HCT116 (cell line): ENCODE measurements around the gene EIF4E3. TPM values are rescaled to one million over a fixed set of nuclear protein-coding genes. Genes with fewer than 3 reads are reported as not detected.

Source experiments
- ATAC-seq: fragments of 200-7000 bp; cut with Tn5 transposase; 2 replicates; pipeline ENCODE4 v1.9.1; 2020; ENCODE audit warnings: mild to moderate bottlenecking, moderate library complexity
- BruUV-seq: library from RNA; stranded (reverse); fragments of 400-500 nt; replicated peaks from 2 replicates; lab custom pipeline; 2021; lab: Mats Ljungman, UMichigan
- CTCF ChIA-PET: fragments of 300-600 bp; sonication (Branson Sonifier 250); formaldehyde crosslinking; loops from one replicate; lab custom pipeline; 2021; ENCODE audit warnings: antibody characterized with exemption; lab: Charles Lee
- POLR2A ChIA-PET: fragments of 300-600, 350-600 bp; sonication (Branson Sonifier 250); formaldehyde crosslinking; loops from one replicate; lab custom pipeline; 2021; ENCODE audit warnings: antibody characterized with exemption; lab: Charles Lee
- RAD21 ChIA-PET, 2 experiments: fragments of 300-600 bp; sonication (Branson Sonifier 250); formaldehyde crosslinking; loops; one replicate each; lab custom pipeline; 2023; ENCODE audit warnings: low total read pairs in 2 of 2; ENCODE audit not compliant: uncharacterized antibody in 2 of 2, unreplicated experiment in 2 of 2, low non-redundant PET in 1 of 2; lab: Charles Lee
- DNase-seq: peaks from one replicate; pipeline ENCODE4 v3.0.0-alpha.2; 2010; ENCODE audit warnings: low read depth, low spot score
- H2AFZ ChIP-seq: fragments of 200-600 bp; shearing (Covaris generic), sonication (generic); 2 replicates; pipeline ENCODE4 v1.6.1; 2017; ENCODE audit warnings: low read depth, mixed run types, mixed read lengths, antibody characterized with exemption, low read length; ENCODE audit not compliant: poor library complexity, severe bottlenecking
- H3K27ac ChIP-seq: 2 replicates; pipeline ENCODE4 v1.5.1; 2012; ENCODE audit warnings: low read depth, low read length
- H3K27me3 ChIP-seq: fragments of 200-600 bp; sonication (generic); 2 replicates; pipeline ENCODE4 v1.6.1; 2016; ENCODE audit warnings: mixed run types, low read length, mixed read lengths; ENCODE audit not compliant: insufficient read depth
- H3K36me3 ChIP-seq, 2 experiments: fragments of 200-500 bp in 1 of 2; fragments of 200-600 bp in 1 of 2; sonication (Bioruptor generic) in 1 of 2; sonication (generic) in 1 of 2; 2 replicates each; pipeline versions ENCODE4 v1.5.1 to v1.6.1; 2014 to 2016; ENCODE audit warnings: low read length in 2 of 2, inconsistent platforms in 1 of 2, mixed read lengths in 1 of 2, mixed run types in 1 of 2; ENCODE audit not compliant: insufficient read depth in 2 of 2, control insufficient read depth in 1 of 2
- H3K4me1 ChIP-seq, 2 experiments: fragments of 200-600 bp in 1 of 2; sonication (generic) in 1 of 2; 2 replicates each; pipeline versions ENCODE4 v1.5.1 to v1.6.1; 2012 to 2017; ENCODE audit warnings: low read length in 2 of 2, inconsistent platforms in 1 of 2, mild to moderate bottlenecking in 1 of 2, mixed read lengths in 1 of 2, mixed run types in 1 of 2, moderate library complexity in 1 of 2; ENCODE audit not compliant: insufficient read depth in 2 of 2, control insufficient read depth in 1 of 2
- H3K4me2 ChIP-seq: fragments of 200-600 bp; sonication (generic); 2 replicates; pipeline ENCODE4 v1.6.1; 2017; ENCODE audit warnings: mixed run types, low read length, mixed read lengths
- H3K4me3 ChIP-seq, 2 experiments: fragments of 200-600 bp in 1 of 2; sonication (generic) in 1 of 2; replicated peaks in 1 of 2; 2 replicates each; pipeline ENCODE4 v1.5.1; 2011 to 2016; ENCODE audit warnings: low read length in 2 of 2, control low read depth in 1 of 2, low read depth in 1 of 2, mild to moderate bottlenecking in 1 of 2, mixed read lengths in 1 of 2, mixed run types in 1 of 2
- H3K79me2 ChIP-seq: fragments of 200-600 bp; sonication (generic); 2 replicates; pipeline ENCODE4 v1.6.1; 2017; ENCODE audit warnings: mild to moderate bottlenecking, mixed run types, low read length, moderate library complexity, mixed read lengths; ENCODE audit not compliant: insufficient read depth
- H3K9ac ChIP-seq: fragments of 200-600 bp; sonication (generic); 2 replicates; pipeline ENCODE4 v1.6.1; 2016; ENCODE audit warnings: low read length, mixed read lengths
- H3K9me2 ChIP-seq: fragments of 200-600 bp; sonication (generic), shearing (Covaris generic); 2 replicates; pipeline ENCODE4 v1.6.1; 2017; ENCODE audit warnings: mixed run types, mild to moderate bottlenecking, moderate library complexity; ENCODE audit not compliant: insufficient read depth
- H3K9me3 ChIP-seq, 2 experiments: fragments of 200-500 bp in 1 of 2; fragments of 200-600 bp in 1 of 2; sonication (Bioruptor generic) in 1 of 2; sonication (generic) in 1 of 2; 2 replicates each; pipeline ENCODE4 v1.6.1; 2014 to 2017; ENCODE audit warnings: low read length in 2 of 2, mixed read lengths in 2 of 2, inconsistent platforms in 1 of 2, low read depth in 1 of 2, mild to moderate bottlenecking in 1 of 2, mixed run types in 1 of 2, moderate library complexity in 1 of 2; ENCODE audit not compliant: control insufficient read depth in 1 of 2, insufficient read depth in 1 of 2
- H4K20me1 ChIP-seq: fragments of 200-600 bp; sonication (generic), shearing (Covaris generic); 2 replicates; pipeline ENCODE4 v1.6.1; 2017; ENCODE audit warnings: mixed run types, mild to moderate bottlenecking, moderate library complexity; ENCODE audit not compliant: insufficient read depth
- ELF1 ChIP-seq: IDR thresholded peaks from 2 replicates; pipeline ENCODE4 v1.6.1; 2012; ENCODE audit warnings: low read depth, borderline replicate concordance
- EZH2 ChIP-seq: fragments of 200-600 bp; sonication (generic); IDR thresholded peaks from 2 replicates; pipeline ENCODE4 v1.6.1; 2017; ENCODE audit warnings: antibody characterized with exemption, mixed run types
- EZH2phosphoT487 ChIP-seq: fragments of 200-600 bp; IDR thresholded peaks from 2 replicates; pipeline ENCODE4 v1.6.1; 2018; ENCODE audit warnings: antibody characterized with exemption, borderline replicate concordance
- SIN3A ChIP-seq: IDR thresholded peaks from 2 replicates; pipeline ENCODE4 v1.6.1; 2012; ENCODE audit warnings: low read depth
- SP1 ChIP-seq: IDR thresholded peaks from 2 replicates; pipeline ENCODE4 v1.6.1; 2012; ENCODE audit warnings: low read depth
- SRF ChIP-seq: IDR thresholded peaks from 2 replicates; pipeline ENCODE4 v1.6.1; 2012; ENCODE audit warnings: low read depth
- TCF7L2 ChIP-seq: IDR thresholded peaks from 2 replicates; pipeline ENCODE4 v1.7.0; 2011; ENCODE audit warnings: borderline replicate concordance, inconsistent platforms; ENCODE audit not compliant: insufficient read depth, insufficient read length; ENCODE audit errors: extremely low read depth
- ZFX ChIP-seq: fragments of 450-650 bp; IDR thresholded peaks from 2 replicates; pipeline ENCODE4 v1.6.1; 2017
- ZNF274 ChIP-seq: fragments of 200-500 bp; sonication (Bioruptor generic); IDR thresholded peaks from 2 replicates; pipeline ENCODE4 v1.6.1; 2014; ENCODE audit warnings: mild to moderate bottlenecking, low read depth, low read length, inconsistent platforms
- intact Hi-C: fragments of 100-400 bp; cut with micrococcal nuclease; formaldehyde crosslinking; loops from 2 replicates; pipeline ENCODE4 v1.10.0; 2022
- total RNA-seq: library from RNA; stranded (reverse); gene quantifications from one replicate; pipeline ENCODE4 v1.2.1, GENCODE V29; 2021; ENCODE audit not compliant: unreplicated experiment
- TF ChIP-seq, protein P1 (sequence below): IDR thresholded peaks from 2 replicates; pipeline ENCODE4 v1.6.1; 2011; ENCODE audit warnings: mild to moderate bottlenecking, low read length, moderate library complexity; ENCODE audit not compliant: insufficient replicate concordance; ENCODE audit errors: extremely low read depth
- TF ChIP-seq, protein P2 (sequence below): IDR thresholded peaks from 2 replicates; pipeline ENCODE4 v1.6.1; 2012
- TF ChIP-seq, protein P3 (sequence below): IDR thresholded peaks from 2 replicates; pipeline ENCODE4 v1.6.1; 2012

EIF4E3 gene
- total RNA-seq, 1 experiment from 2014 or later, result 6.0 TPM

DNA sequence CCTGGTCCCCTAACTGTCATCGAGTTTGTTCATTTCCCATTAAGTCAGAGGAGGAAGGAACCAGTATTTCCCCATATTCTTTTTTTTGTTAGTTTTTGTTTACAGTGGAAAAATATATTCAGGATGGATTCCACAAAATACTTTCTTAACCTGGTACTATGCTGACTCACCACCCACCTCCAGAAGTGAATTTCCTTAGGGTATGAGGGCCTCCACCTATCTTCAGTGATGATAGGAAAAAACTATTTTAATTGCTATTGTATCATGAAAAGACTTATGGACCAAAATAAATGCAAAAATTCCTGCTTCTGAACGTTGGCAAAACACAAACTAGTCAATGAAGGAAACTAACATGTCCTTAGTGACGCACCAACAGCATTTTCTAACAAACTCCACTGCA is 77.5 kb downstream of the EIF4E3 start:
- H3K9me3 ChIP-seq, result no peaks in the 10 kb centered on the region
- H3K36me3 ChIP-seq, result no peaks in the 10 kb centered on the region
- TF ChIP-seq SRF (no peak), ELF1 (no peak), EZH2phosphoT487 (no peak), ZFX (no peak)
- TF ChIP-seq, protein P1, sequence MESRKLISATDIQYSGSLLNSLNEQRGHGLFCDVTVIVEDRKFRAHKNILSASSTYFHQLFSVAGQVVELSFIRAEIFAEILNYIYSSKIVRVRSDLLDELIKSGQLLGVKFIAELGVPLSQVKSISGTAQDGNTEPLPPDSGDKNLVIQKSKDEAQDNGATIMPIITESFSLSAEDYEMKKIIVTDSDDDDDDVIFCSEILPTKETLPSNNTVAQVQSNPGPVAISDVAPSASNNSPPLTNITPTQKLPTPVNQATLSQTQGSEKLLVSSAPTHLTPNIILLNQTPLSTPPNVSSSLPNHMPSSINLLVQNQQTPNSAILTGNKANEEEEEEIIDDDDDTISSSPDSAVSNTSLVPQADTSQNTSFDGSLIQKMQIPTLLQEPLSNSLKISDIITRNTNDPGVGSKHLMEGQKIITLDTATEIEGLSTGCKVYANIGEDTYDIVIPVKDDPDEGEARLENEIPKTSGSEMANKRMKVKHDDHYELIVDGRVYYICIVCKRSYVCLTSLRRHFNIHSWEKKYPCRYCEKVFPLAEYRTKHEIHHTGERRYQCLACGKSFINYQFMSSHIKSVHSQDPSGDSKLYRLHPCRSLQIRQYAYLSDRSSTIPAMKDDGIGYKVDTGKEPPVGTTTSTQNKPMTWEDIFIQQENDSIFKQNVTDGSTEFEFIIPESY, result no peak
- H3K9me2 ChIP-seq, result no peaks in the 10 kb centered on the region
- CTCF ChIA-PET, result no interaction called here
- POLR2A ChIA-PET, result no interaction called here
- no peaks in the 10 kb centered on the region for H4K20me1 ChIP-seq
- no peak overlapping the region for H2AFZ ChIP-seq
- H3K79me2 ChIP-seq, result no peaks in the 10 kb centered on the region
- DNase-seq, result no peak
- no TSS peak for BruUV-seq
- RAD21 ChIA-PET, result no interaction called here
- no peak overlapping the region for H3K4me2 ChIP-seq
- intact Hi-C loops, result no loop called here
- ATAC-seq, result no peak
- H3K9ac ChIP-seq, result no peak overlapping the region
- H3K27ac ChIP-seq, result no peak overlapping the region
- no peak overlapping the region for H3K4me3 ChIP-seq
- H3K27me3 ChIP-seq, result no peaks in the 10 kb centered on the region
- no peaks in the 10 kb centered on the region for H3K4me1 ChIP-seq

DNA sequence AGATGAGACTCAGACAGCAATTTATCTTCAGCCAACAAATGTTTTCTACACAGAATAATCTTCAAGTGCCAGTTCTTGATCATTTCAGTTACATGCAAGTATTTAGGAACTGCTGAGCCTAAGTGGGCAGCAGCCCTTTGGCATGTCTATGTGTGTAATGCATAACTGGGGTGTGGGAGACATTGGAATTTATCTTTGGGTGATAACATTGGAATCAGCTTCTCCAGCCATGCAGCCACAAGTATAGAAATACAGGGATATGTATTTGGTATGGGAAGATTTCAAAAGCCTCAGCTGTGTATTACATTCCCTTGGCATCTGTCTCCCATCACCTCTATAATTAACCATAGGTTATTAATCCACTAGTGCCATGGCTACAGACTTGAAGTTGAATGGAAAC is 78.2 kb downstream of the EIF4E3 start:
- Histone ChIP-seq H4K20me1 (no peaks in the 10 kb centered on the region), H3K4me1 (peaks cover 0 to 1% of the 10 kb centered on the region in 2 experiments; a peak in 2 of 4 replicates), H3K27ac (no peak overlapping the region), H3K9me2 (no peaks in the 10 kb centered on the region), H3K9ac (no peak overlapping the region), H3K36me3 (no peaks in the 10 kb centered on the region), H3K27me3 (no peaks in the 10 kb centered on the region), H2AFZ (no peak overlapping the region), H3K79me2 (no peaks in the 10 kb centered on the region), H3K4me2 (no peak overlapping the region), H3K9me3 (no peaks in the 10 kb centered on the region), H3K4me3 (no peak overlapping the region)
- TF ChIP-seq SIN3A (no peak), TCF7L2 (no peak), EZH2 (no peak), ZNF274 (no peak), SP1 (no peak)
- TF ChIP-seq, protein P2, sequence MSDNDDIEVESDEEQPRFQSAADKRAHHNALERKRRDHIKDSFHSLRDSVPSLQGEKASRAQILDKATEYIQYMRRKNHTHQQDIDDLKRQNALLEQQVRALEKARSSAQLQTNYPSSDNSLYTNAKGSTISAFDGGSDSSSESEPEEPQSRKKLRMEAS, result no peak
- TF ChIP-seq, protein P3, sequence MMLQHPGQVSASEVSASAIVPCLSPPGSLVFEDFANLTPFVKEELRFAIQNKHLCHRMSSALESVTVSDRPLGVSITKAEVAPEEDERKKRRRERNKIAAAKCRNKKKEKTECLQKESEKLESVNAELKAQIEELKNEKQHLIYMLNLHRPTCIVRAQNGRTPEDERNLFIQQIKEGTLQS, result no peak
- intact Hi-C loops, result no loop called here
- POLR2A ChIA-PET, result no interaction called here
- no TSS peak for BruUV-seq
- CTCF ChIA-PET, result interaction anchor here (0.6 kb wide), 1 partner anchor 673 kb away, joined by 3 read pairs; no protein-coding TSS in a partner anchor
- RAD21 ChIA-PET, result no interaction called here
- no peak for ATAC-seq
- no peak for DNase-seq
